Subcutaneous abdominal adipose tissue (tissue), 5 donors: ENCODE measurements around the gene PRR18.

Experiments used
- H3K27ac ChIP-seq: one replicate; pipeline ENCODE4 v1.7.0; 2013; ENCODE audit warnings: low read depth, mild to moderate bottlenecking, inconsistent platforms, low read length, moderate library complexity
- H3K27me3 ChIP-seq, 5 donors: one replicate each; pipeline ENCODE4 v1.7.0; 2013; ENCODE audit warnings: low read length in 5 of 5, inconsistent platforms in 1 of 5; ENCODE audit not compliant: control insufficient read depth in 5 of 5, insufficient read depth in 4 of 5
- H3K36me3 ChIP-seq, 5 donors: one replicate each; pipeline ENCODE4 v1.7.0; 2013; ENCODE audit warnings: low read length in 5 of 5; ENCODE audit not compliant: control insufficient read depth in 5 of 5, insufficient read depth in 5 of 5
- H3K4me1 ChIP-seq, 5 donors: one replicate each; pipeline ENCODE4 v1.7.0; 2013; ENCODE audit warnings: low read length in 5 of 5, mild to moderate bottlenecking in 3 of 5, moderate library complexity in 1 of 5; ENCODE audit not compliant: control insufficient read depth in 5 of 5, insufficient read depth in 5 of 5
- H3K4me3 ChIP-seq, 5 donors: one replicate each; pipeline ENCODE4 v1.7.0; 2013; ENCODE audit warnings: low read length in 5 of 5, low read depth in 1 of 5
- H3K9ac ChIP-seq, 5 donors: one replicate each; pipeline ENCODE4 v1.7.0; 2013; ENCODE audit warnings: low read length in 5 of 5, mild to moderate bottlenecking in 4 of 5, moderate library complexity in 3 of 5
- H3K9me3 ChIP-seq, 5 donors: one replicate each; pipeline ENCODE4 v1.7.0; 2013; ENCODE audit warnings: low read length in 5 of 5; ENCODE audit not compliant: control insufficient read depth in 5 of 5
- donor health status: healthy.
- donor health status: healthy.
- donor health status: healthy.
- donor health status: healthy.
- donor health status: healthy.

The PRR18 gene

GRCh38 chr6:166335378-166336302 is 27.4 kb upstream of the PRR18 start:
- Histone ChIP-seq H3K4me3 (no peak overlapping the region), H3K9me3 (no peaks in the 10 kb centered on the region), H3K9ac (no peak overlapping the region), H3K27me3 (no peaks in the 10 kb centered on the region), H3K4me1 (peaks cover 5 to 74% (median 44%) of the 10 kb centered on the region in 5 donors), H3K27ac (no peak overlapping the region), H3K36me3 (peaks cover 0 to 35% (median 20%) of the 10 kb centered on the region in 5 donors)

GRCh38 chr6:166334878-166335277 is 26.7 kb upstream of the PRR18 start:
- no peak overlapping the region for H3K9ac ChIP-seq
- no peaks in the 10 kb centered on the region for H3K27me3 ChIP-seq
- no peak overlapping the region for H3K4me3 ChIP-seq
- H3K4me1 ChIP-seq = peaks cover 6 to 71% (median 40%) of the 10 kb centered on the region in 5 donors
- H3K9me3 ChIP-seq = no peaks in the 10 kb centered on the region
- peaks cover 0 to 35% (median 20%) of the 10 kb centered on the region in 5 donors for H3K36me3 ChIP-seq
- H3K27ac ChIP-seq = no peak overlapping the region

DNA sequence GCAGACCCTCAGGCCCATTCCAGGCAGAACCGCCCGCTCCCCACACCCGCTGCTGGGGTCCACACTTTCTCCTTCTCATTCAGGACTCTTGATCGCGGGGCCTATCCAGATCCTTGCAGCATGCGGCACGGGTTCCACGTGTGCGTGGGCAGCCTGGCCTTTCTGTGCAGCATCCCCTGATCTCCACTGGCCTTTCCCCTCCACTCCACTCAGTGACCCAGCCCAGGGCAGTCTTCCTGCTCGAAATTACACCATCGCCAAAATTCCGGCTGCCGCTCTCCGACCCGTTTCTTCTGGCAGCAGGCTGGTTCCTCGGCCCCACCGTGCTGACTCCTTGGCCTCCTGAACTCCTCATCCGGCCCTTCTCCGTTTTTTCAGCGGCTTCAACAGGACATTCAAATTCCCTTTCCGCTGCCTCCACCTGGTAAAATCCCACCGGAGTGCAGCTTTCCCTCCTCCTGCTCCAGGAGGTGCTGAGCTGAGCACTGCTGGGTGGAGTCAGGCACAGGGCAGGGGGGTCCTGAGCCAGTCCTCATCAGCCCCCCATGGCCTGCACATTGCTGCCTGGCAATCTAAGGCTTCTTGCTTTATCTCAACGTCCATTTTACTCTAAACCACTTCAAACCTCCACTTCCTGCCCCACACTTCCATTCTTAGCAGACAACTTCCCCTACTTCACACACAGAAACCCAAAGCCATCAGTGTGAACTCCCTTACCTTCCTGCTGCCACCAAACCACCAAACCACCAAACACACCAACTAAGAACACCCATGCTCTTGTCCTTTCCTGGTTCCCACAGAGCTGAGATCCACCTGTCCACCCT is 25.2 kb upstream of the PRR18 start:
- H3K4me3 ChIP-seq = no peak overlapping the region
- H3K4me1 ChIP-seq = peaks cover 6 to 56% (median 31%) of the 10 kb centered on the region in 5 donors
- no peak overlapping the region for H3K27ac ChIP-seq
- H3K36me3 ChIP-seq = peaks cover 0 to 43% (median 24%) of the 10 kb centered on the region in 5 donors
- no peaks in the 10 kb centered on the region for H3K27me3 ChIP-seq
- H3K9ac ChIP-seq = peak overlapping the region in 2 of 5 donors; percentile 19 to 42
- H3K9me3 ChIP-seq = no peaks in the 10 kb centered on the region

DNA sequence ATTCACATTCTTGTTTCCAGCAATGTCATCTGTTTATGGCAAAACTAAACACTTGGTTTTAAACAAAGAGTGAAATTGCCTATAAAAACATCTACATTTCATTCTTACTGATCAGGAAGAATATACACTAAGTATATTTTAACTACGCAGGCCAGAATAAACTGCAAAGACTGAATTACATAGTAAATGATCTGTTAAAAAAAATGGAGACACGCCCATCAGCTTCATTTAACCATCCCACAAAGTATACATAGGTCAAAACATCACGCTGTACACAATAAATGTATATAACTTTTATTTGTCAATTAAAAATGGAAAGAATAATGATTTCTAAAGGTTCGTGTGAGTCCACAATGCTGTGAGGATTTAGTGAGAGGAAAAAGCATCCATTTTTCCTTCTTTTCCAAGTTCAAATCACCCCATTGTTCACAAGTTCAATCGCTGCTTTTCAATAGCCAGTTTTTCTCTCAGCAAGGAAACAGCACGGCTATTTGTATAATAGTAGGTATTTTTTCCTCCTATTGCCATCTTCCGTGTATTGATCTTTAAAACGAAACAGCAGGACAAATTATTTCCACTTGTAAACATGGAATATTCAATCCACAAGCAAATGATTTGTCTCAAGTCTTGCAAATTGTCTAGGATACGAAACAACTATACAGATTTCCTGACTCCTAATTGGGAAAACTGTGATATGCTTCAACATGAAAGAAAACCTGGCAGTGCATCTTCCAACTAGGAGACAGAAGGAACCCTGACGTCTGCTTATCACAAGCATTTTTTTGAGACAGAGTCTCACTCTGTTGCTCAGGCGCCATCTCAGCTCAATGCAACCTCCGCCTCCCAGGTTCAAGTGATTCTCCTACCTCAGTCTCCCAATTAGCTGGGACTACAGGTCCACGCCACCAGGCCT is 23.6 kb upstream of the PRR18 start:
- peaks cover 6 to 44% (median 25%) of the 10 kb centered on the region in 5 donors for H3K4me1 ChIP-seq
- no peaks in the 10 kb centered on the region for H3K9me3 ChIP-seq
- H3K9ac ChIP-seq = no peak overlapping the region
- H3K36me3 ChIP-seq = peaks cover 0 to 43% (median 26%) of the 10 kb centered on the region in 5 donors
- H3K4me3 ChIP-seq = no peak overlapping the region
- no peak overlapping the region for H3K27ac ChIP-seq
- no peaks in the 10 kb centered on the region for H3K27me3 ChIP-seq

DNA sequence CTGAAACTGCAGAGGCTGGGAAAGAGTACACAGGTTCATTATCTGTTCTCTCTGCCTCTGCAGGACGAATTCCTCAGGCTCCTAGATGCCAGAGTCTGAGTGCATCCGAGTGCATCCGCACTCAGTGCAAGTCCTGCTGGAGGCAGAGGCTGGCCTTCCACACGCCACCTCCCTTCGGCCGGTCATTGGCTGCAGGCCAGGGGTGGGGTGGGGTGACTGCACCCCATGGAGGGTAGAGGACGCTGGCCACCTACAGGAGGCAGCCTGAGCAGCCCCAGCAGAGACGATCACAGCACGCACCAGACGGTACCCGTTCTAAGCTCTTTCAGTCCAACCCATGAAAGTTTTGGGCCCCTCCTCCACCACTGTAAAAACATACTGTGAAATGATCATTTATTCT is 22.4 kb upstream of the PRR18 start:
- H3K9me3 ChIP-seq = no peaks in the 10 kb centered on the region
- no peak overlapping the region for H3K9ac ChIP-seq
- peaks cover 6 to 32% (median 23%) of the 10 kb centered on the region in 5 donors for H3K4me1 ChIP-seq
- H3K27ac ChIP-seq = no peak overlapping the region
- H3K36me3 ChIP-seq = peaks cover 0 to 43% (median 35%) of the 10 kb centered on the region in 5 donors
- no peak overlapping the region for H3K4me3 ChIP-seq
- no peaks in the 10 kb centered on the region for H3K27me3 ChIP-seq

- H3K9ac ChIP-seq = no peak overlapping the region
- no peaks in the 10 kb centered on the region for H3K27me3 ChIP-seq
- no peak overlapping the region for H3K27ac ChIP-seq
- H3K4me1 ChIP-seq = peaks cover under 1 to 3% (median 2%) of the 10 kb centered on the region in 5 donors
- H3K36me3 ChIP-seq = peaks cover 19 to 68% (median 52%) of the 10 kb centered on the region in 5 donors
- no peak overlapping the region for H3K4me3 ChIP-seq
- H3K9me3 ChIP-seq = no peaks in the 10 kb centered on the region
Measured at GRCh38 chr6:166325383-166326042, 17.3 kb upstream of the PRR18 start.

DNA sequence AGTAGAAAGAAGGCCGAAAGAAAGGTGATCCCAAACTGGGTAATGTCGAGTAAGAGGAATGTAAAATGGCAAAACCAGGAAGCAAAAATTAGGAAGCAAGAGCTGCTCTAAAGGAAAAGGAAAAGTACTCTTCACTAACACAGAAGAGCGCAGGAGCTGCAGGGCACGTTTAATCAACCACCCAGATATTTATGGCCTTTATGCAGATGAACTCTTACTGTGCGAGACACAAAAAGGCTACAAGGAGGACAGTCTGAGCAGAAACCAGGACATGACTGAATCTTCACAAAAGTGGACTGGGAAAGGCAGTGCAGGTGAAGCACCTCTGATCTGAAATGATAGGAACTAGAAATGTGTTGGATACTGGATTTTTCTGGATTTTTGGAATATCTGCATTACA is 15.2 kb upstream of the PRR18 start:
- Histone ChIP-seq H3K4me1 (no peaks in the 10 kb centered on the region), H3K4me3 (no peak overlapping the region), H3K9me3 (no peaks in the 10 kb centered on the region), H3K27ac (no peak overlapping the region), H3K27me3 (no peaks in the 10 kb centered on the region), H3K36me3 (peaks cover 25 to 70% (median 57%) of the 10 kb centered on the region in 5 donors), H3K9ac (no peak overlapping the region)

DNA sequence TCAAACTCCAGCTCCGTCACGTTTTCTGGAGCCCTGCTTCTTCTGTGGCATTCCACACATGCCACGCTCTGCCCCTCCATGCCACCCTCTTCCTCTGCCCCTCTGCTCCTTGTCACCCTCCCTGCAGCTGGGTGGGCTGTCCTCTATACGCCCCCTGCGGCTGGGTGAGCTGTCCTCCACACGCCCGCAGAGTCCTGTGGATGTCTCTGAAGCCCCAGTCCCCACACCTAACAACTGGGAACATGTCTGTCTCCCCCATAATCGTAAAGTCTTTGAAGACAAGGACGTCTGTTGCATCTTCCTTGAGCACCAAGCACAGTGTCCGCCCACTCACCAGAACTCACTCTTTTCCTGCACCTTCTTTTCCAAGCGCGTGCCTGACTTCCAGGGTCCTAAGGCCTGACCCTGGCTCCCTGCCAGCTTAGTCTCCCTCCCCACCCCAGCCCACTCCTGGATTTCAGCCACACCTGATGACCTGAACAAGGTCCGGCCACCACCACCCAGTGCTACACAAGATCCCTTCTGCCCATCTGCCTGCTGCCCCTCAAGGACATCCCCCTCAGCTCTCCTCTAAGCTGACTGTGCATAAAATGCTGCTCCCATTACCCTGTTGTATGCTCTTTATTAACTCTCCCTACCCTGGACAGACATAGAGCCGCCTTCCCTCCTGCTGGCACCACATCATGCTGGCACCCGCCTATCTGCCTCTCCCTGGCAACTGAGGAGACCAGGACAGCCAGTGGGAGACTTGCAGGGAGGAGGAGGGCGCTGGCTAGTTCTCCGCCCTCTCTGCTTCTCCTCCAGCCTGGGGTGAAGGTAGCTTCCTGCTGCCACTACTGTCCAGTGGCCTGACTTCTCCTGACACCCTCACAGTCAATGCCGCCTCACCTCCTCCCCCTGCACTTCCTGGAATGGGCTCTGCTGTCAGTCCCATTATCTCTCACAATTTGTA is 10.7 kb upstream of the PRR18 start:
- Histone ChIP-seq H3K4me3 (no peak overlapping the region), H3K27ac (no peak overlapping the region), H3K36me3 (peaks cover 20 to 43% (median 30%) of the 10 kb centered on the region in 5 donors), H3K9ac (no peak overlapping the region), H3K4me1 (no peaks in the 10 kb centered on the region), H3K9me3 (no peaks in the 10 kb centered on the region), H3K27me3 (no peaks in the 10 kb centered on the region)
